ENCODE measurements around the gene ENPP7. TPM values are rescaled to one million over a fixed set of nuclear protein-coding genes. Genes with fewer than 3 reads are reported as not detected.
A peak's percentile ranks its signal among the peaks of the same experiment; 100 is the strongest.

ENPP7 gene, protein sequence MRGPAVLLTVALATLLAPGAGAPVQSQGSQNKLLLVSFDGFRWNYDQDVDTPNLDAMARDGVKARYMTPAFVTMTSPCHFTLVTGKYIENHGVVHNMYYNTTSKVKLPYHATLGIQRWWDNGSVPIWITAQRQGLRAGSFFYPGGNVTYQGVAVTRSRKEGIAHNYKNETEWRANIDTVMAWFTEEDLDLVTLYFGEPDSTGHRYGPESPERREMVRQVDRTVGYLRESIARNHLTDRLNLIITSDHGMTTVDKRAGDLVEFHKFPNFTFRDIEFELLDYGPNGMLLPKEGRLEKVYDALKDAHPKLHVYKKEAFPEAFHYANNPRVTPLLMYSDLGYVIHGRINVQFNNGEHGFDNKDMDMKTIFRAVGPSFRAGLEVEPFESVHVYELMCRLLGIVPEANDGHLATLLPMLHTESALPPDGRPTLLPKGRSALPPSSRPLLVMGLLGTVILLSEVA
- not detected in 2 replicates for total RNA-seq (2021)
- Bru-seq, nascent RNA: percentile 4 among the genes with signal in this experiment
- BruChase-seq, experiment 1, labeled RNA remaining after a 2-hour chase: not detected
- BruChase-seq, experiment 2, labeled RNA remaining after a 6-hour chase: not detected
- long read RNA-seq: 0 reads

DNA sequence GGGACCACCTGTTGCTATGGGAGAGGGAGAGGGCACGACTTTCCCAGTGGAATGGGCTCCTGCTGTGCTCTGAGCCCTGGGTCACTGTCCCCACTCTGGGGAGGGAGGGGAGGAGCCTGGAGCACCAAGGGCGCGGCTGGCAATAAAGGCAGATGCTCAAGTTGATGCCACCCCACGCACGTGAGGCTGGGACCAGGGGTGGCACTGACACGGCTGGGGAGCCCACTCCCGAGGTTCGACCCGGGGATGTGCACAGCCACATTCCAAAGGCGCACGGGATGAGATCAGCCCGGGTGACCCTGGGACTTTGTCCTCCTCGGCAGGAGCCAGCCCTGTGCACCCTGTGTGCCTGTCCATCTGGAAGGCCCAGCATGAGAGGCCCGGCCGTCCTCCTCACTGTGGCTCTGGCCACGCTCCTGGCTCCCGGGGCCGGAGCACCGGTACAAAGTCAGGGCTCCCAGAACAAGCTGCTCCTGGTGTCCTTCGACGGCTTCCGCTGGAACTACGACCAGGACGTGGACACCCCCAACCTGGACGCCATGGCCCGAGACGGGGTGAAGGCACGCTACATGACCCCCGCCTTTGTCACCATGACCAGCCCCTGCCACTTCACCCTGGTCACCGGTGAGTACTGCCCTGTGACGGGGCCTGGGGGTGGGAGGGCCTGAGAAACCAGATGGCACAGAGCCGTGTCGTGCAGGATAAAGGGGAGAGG lies at the start of gene ENPP7:
Gene ENPP7 (plus strand): TSS at position 175 of the 715 bp plus-strand sequence. CDS start 197 bp downstream, at position 372.
- Histone ChIP-seq H3K9me3 (ENCODE audit: low read depth, low read length, poor library complexity, severe bottlenecking) (no peaks in the 10 kb centered on the region), H3K4me3 (ENCODE audit: low read depth, low read length, poor library complexity, severe bottlenecking) (no peak within 1 kb of the TSS), H3K27ac (ENCODE audit: low read depth, low read length, poor library complexity, severe bottlenecking) (no peak within 1 kb of the TSS), H3K4me1 (ENCODE audit: insufficient read depth, low read length, poor library complexity, severe bottlenecking) (no peaks in the 10 kb centered on the region), H3K27me3 (replicated peaks; ENCODE audit: insufficient read depth, low read depth, low read length, poor library complexity) (no peaks in the 10 kb centered on the region), H3K36me3 (ENCODE audit: insufficient read depth, low read length, poor library complexity, severe bottlenecking) (no peaks in the 10 kb centered on the region)
- TF ChIP-seq, protein P1, sequence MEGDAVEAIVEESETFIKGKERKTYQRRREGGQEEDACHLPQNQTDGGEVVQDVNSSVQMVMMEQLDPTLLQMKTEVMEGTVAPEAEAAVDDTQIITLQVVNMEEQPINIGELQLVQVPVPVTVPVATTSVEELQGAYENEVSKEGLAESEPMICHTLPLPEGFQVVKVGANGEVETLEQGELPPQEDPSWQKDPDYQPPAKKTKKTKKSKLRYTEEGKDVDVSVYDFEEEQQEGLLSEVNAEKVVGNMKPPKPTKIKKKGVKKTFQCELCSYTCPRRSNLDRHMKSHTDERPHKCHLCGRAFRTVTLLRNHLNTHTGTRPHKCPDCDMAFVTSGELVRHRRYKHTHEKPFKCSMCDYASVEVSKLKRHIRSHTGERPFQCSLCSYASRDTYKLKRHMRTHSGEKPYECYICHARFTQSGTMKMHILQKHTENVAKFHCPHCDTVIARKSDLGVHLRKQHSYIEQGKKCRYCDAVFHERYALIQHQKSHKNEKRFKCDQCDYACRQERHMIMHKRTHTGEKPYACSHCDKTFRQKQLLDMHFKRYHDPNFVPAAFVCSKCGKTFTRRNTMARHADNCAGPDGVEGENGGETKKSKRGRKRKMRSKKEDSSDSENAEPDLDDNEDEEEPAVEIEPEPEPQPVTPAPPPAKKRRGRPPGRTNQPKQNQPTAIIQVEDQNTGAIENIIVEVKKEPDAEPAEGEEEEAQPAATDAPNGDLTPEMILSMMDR (conservative IDR thresholded peaks at IDR 0.05; ENCODE audit: low read depth, low read length): no peak
- TF ChIP-seq EZH2 (IDR thresholded peaks at IDR 0.05; ENCODE audit: borderline replicate concordance, low read depth, low read length, poor library complexity, severe bottlenecking): no peak
- no TSS peak for BruUV-seq (replicated peaks)
- ChIA-PET CTCF (no interaction called here), POLR2A (ENCODE audit: low non-redundant PET) (no interaction called here)
- intact Hi-C loops (cut with micrococcal nuclease; ENCODE audit: unreplicated experiment): no loop called here
- DNase-seq (ENCODE audit: low spot score): no peak

DNA sequence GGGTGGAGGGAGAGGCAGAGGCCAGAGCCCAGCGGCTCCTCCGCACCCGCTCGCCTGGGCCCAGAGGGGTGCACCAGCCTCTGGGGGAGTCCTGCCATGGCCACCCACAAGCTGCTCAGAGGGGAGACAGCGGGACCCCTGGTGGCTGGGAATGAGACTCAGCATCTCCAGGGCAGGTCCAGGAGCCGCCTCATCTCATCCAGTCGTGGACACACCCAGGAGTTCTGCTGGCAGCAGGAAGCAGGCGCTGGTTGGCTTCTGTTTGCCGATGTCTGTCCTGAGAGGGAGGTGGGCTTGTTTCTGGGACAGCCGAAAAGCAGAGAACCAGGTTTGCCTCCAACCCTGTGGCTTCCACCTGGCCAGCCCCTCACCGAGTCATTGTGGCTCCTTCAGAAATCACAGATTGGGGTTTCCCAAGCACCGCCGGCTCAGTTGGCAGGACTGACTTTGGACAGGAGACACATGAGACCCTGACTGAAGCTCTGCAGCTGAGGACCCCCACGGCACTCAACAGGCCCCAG lies 49.6 kb upstream of the ENPP7 start:
- Histone ChIP-seq H3K9me3 (ENCODE audit: low read depth, low read length, poor library complexity, severe bottlenecking) (no peaks in the 10 kb centered on the region), H3K27ac (ENCODE audit: low read depth, low read length, poor library complexity, severe bottlenecking) (no peak overlapping the region), H3K27me3 (replicated peaks; ENCODE audit: insufficient read depth, low read depth, low read length, poor library complexity) (peaks cover 72% of the 10 kb centered on the region), H3K4me1 (ENCODE audit: insufficient read depth, low read length, poor library complexity, severe bottlenecking) (no peaks in the 10 kb centered on the region), H3K4me3 (ENCODE audit: low read depth, low read length, poor library complexity, severe bottlenecking) (no peak overlapping the region), H3K36me3 (ENCODE audit: insufficient read depth, low read length, poor library complexity, severe bottlenecking) (no peaks in the 10 kb centered on the region)
- TF ChIP-seq, protein P1 (conservative IDR thresholded peaks at IDR 0.05; ENCODE audit: low read depth, low read length): no peak
- no peak for TF ChIP-seq EZH2 (IDR thresholded peaks at IDR 0.05; ENCODE audit: borderline replicate concordance, low read depth, low read length, poor library complexity, severe bottlenecking)
- CTCF ChIA-PET: no interaction called here
- DNase-seq (ENCODE audit: low spot score): no peak
- intact Hi-C loops (cut with micrococcal nuclease; ENCODE audit: unreplicated experiment): no loop called here
- POLR2A ChIA-PET (ENCODE audit: low non-redundant PET): no interaction called here
- no TSS peak for BruUV-seq (replicated peaks)

DNA sequence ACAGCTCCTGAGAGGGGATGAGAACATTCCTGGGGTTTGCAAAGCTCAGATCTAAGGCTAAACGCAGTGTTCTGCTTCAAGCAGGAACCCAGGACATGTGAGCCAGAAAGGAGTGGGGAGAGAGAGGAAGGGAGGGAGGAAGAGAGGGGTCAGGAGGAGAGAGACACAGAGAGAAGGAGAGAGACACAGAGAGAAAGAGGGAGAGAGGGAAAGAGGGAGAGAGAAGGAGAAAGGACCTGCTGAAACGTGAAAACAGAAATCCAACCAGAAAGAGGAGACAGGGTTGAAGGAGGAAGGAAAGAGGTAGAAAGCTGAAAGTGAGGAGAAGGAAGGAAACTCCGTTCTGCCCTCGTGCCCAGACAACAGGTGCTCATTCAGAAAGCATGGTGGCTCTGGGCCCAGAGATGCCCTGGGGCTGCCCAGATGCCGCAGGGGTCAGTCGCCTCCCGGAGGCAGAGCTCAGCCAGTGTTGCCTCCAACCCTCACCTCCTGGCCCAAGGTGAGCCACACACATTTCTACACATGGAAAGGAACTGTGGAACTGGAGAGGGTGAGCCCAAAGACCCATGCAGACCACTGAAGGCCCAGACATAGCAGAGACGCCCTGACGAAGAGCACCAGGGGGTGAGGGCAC lies 49.0 kb upstream of the ENPP7 start:
- ChIA-PET CTCF (no interaction called here), POLR2A (ENCODE audit: low non-redundant PET) (no interaction called here)
- Histone ChIP-seq H3K27me3 (replicated peaks; ENCODE audit: insufficient read depth, low read depth, low read length, poor library complexity) (peaks cover 67% of the 10 kb centered on the region), H3K4me3 (ENCODE audit: low read depth, low read length, poor library complexity, severe bottlenecking) (no peak overlapping the region), H3K4me1 (ENCODE audit: insufficient read depth, low read length, poor library complexity, severe bottlenecking) (no peaks in the 10 kb centered on the region), H3K36me3 (ENCODE audit: insufficient read depth, low read length, poor library complexity, severe bottlenecking) (no peaks in the 10 kb centered on the region), H3K27ac (ENCODE audit: low read depth, low read length, poor library complexity, severe bottlenecking) (no peak overlapping the region), H3K9me3 (ENCODE audit: low read depth, low read length, poor library complexity, severe bottlenecking) (no peaks in the 10 kb centered on the region)
- BruUV-seq (replicated peaks): no TSS peak
- intact Hi-C loops (cut with micrococcal nuclease; ENCODE audit: unreplicated experiment): no loop called here
- DNase-seq (ENCODE audit: low spot score): no peak
- TF ChIP-seq, protein P1 (conservative IDR thresholded peaks at IDR 0.05; ENCODE audit: low read depth, low read length): no peak
- no peak for TF ChIP-seq EZH2 (IDR thresholded peaks at IDR 0.05; ENCODE audit: borderline replicate concordance, low read depth, low read length, poor library complexity, severe bottlenecking)
